SK-N-SH treated with all-trans-retinoic acid at 6 μM for 48 hours (cell line): Measurements from ENCODE around the gene NTSR2.

Experiments
- BACH2 ChIP-seq: fragments of 250-450 bp; sonication (Bioruptor Pico); IDR thresholded peaks from 2 replicates; pipeline ENCODE4 v1.9.0; 2021; ENCODE audit warnings: mild to moderate bottlenecking, borderline replicate concordance
- POU6F1 ChIP-seq: fragments of 250-450 bp; sonication (Bioruptor Pico); IDR thresholded peaks from 2 replicates; pipeline ENCODE4 v1.8.0; 2021; ENCODE audit warnings: low read depth, mild to moderate bottlenecking, moderate library complexity, borderline replicate concordance
- ZNF565 ChIP-seq: fragments of 450-650 bp; formaldehyde crosslinking; conservative IDR thresholded peaks from 2 replicates; pipeline ENCODE4 v1.5.0; 2020; ENCODE audit warnings: low read depth, mild to moderate bottlenecking, moderate library complexity

GRCh38 chr2:11701751-11702301 lies 31.8 kb upstream of the NTSR2 start:
- TF ChIP-seq BACH2 (CRISPR knock-in tag) (no peak), POU6F1 (CRISPR knock-in tag) (no peak), ZNF565 (CRISPR knock-in tag) (no peak)
